ENCODE results near the gene KRTAP13-2. TPM values are rescaled to one million over a fixed set of nuclear protein-coding genes. Genes with fewer than 3 reads are reported as not detected.

The KRTAP13-2 gene
- polyA plus RNA-seq, 1 donor from 2014 or later, result not detected

- TF ChIP-seq MXI1 (conservative IDR thresholded peaks at IDR 0.05; ENCODE audit: poor library complexity, severe bottlenecking), result no peak
- no peak for TF ChIP-seq RAD21 (conservative IDR thresholded peaks at IDR 0.05)
- TF ChIP-seq TAF1 (IDR thresholded peaks at IDR 0.05; ENCODE audit: low read depth), result no peak
- no peak for TF ChIP-seq REST (IDR thresholded peaks at IDR 0.05; ENCODE audit: borderline replicate concordance)
- TF ChIP-seq POLR2AphosphoS5 (IDR thresholded peaks at IDR 0.05), result no peak
- no peak for TF ChIP-seq SMC3 (conservative IDR thresholded peaks at IDR 0.05; ENCODE audit: poor library complexity)
- TF ChIP-seq EP300 (conservative IDR thresholded peaks at IDR 0.05; ENCODE audit: poor library complexity, severe bottlenecking), result no peak
- TF ChIP-seq CTCF (IDR thresholded peaks at IDR 0.05; ENCODE audit: poor library complexity, severe bottlenecking), result no peak
- no peak for TF ChIP-seq EZH2 (IDR thresholded peaks at IDR 0.05; ENCODE audit: borderline replicate concordance, insufficient read depth, low read length, poor library complexity, severe bottlenecking)
- H4K20me1 ChIP-seq (ENCODE audit: insufficient read depth), result no peaks in the 10 kb centered on the region
- no peak overlapping the region for H2AFZ ChIP-seq (ENCODE audit: low read depth, low read length)
- H3K27me3 ChIP-seq (ENCODE audit: insufficient read depth, low read depth, low read length), result no peaks in the 10 kb centered on the region
- no peak overlapping the region for H3K9ac ChIP-seq (ENCODE audit: low read length)
- no peaks in the 10 kb centered on the region for H3F3A ChIP-seq (ENCODE audit: insufficient read depth, low read length, poor library complexity, severe bottlenecking)
- H3K4me3 ChIP-seq (ENCODE audit: low read length), result no peak overlapping the region
- H3K79me2 ChIP-seq (replicated peaks; ENCODE audit: insufficient read depth, low read length), result no peaks in the 10 kb centered on the region
- no peaks in the 10 kb centered on the region for H3K36me3 ChIP-seq (ENCODE audit: insufficient read depth, low read length)
- H3K9me3 ChIP-seq (ENCODE audit: low read length), result no peaks in the 10 kb centered on the region
- H3K4me2 ChIP-seq (ENCODE audit: low read length), result no peak overlapping the region
- H3K27ac ChIP-seq (ENCODE audit: low read length), result no peak overlapping the region
- no peaks in the 10 kb centered on the region for H3K9me2 ChIP-seq (ENCODE audit: insufficient read depth, low read length)
Observed at GRCh38 chr21:30355906-30356305, 16.2 kb downstream of the KRTAP13-2 start.

GRCh38 chr21:30354308-30355005 lies 17.6 kb downstream of the KRTAP13-2 start:
- H3K27me3 ChIP-seq (ENCODE audit: insufficient read depth, low read depth, low read length), result no peaks in the 10 kb centered on the region

More at GRCh38 chr21:30354308-30355005, 17.6 kb downstream of the KRTAP13-2 start:
- Histone ChIP-seq H3K9ac (ENCODE audit: low read length) (no peak overlapping the region), H3F3A (ENCODE audit: insufficient read depth, low read length, poor library complexity, severe bottlenecking) (no peaks in the 10 kb centered on the region), H3K36me3 (ENCODE audit: insufficient read depth, low read length) (no peaks in the 10 kb centered on the region), H4K20me1 (ENCODE audit: insufficient read depth) (no peaks in the 10 kb centered on the region), H2AFZ (ENCODE audit: low read depth, low read length) (no peak overlapping the region), H3K4me2 (ENCODE audit: low read length) (no peak overlapping the region), H3K9me2 (ENCODE audit: insufficient read depth, low read length) (no peaks in the 10 kb centered on the region), H3K79me2 (replicated peaks; ENCODE audit: insufficient read depth, low read length) (no peaks in the 10 kb centered on the region), H3K4me3 (ENCODE audit: low read length) (no peak overlapping the region), H3K9me3 (ENCODE audit: low read length) (no peaks in the 10 kb centered on the region), H3K27ac (ENCODE audit: low read length) (no peak overlapping the region)
- no peak for TF ChIP-seq SMC3 (conservative IDR thresholded peaks at IDR 0.05; ENCODE audit: poor library complexity)
- no peak for TF ChIP-seq RAD21 (conservative IDR thresholded peaks at IDR 0.05)
- no peak for TF ChIP-seq CTCF (IDR thresholded peaks at IDR 0.05; ENCODE audit: poor library complexity, severe bottlenecking)
- TF ChIP-seq MXI1 (conservative IDR thresholded peaks at IDR 0.05; ENCODE audit: poor library complexity, severe bottlenecking), result no peak
- TF ChIP-seq REST (IDR thresholded peaks at IDR 0.05; ENCODE audit: borderline replicate concordance), result no peak
- TF ChIP-seq TAF1 (IDR thresholded peaks at IDR 0.05; ENCODE audit: low read depth), result no peak
- no peak for TF ChIP-seq EP300 (conservative IDR thresholded peaks at IDR 0.05; ENCODE audit: poor library complexity, severe bottlenecking)
- no peak for TF ChIP-seq POLR2AphosphoS5 (IDR thresholded peaks at IDR 0.05)
- no peak for TF ChIP-seq EZH2 (IDR thresholded peaks at IDR 0.05; ENCODE audit: borderline replicate concordance, insufficient read depth, low read length, poor library complexity, severe bottlenecking)
